Small intestine (tissue), 7 donors: ENCODE data around the gene ANKS1B. TPM values are rescaled to one million over a fixed set of nuclear protein-coding genes. Genes with fewer than 3 reads are reported as not detected.

Experiments
- DNase-seq, 2 donors: peaks; one replicate each; pipeline versions ENCODE4 v3.0.0 to v3.0.0-alpha.2; 2013
- FAIRE-seq: peaks from 2 replicates; lab custom pipeline; 2012; peaks lifted over from hg19 to GRCh38; lab: Jason Lieb, UNC
- H3K27ac ChIP-seq, 3 donors: one replicate each; pipeline ENCODE4 v1.5.1; 2013; ENCODE audit warnings: low read length in 2 of 3, mild to moderate bottlenecking in 2 of 3, control low read depth in 1 of 3, inconsistent platforms in 1 of 3, low read depth in 1 of 3, moderate library complexity in 1 of 3
- H3K27me3 ChIP-seq, 3 donors: one replicate each; pipeline ENCODE4 v1.6.1; 2013; ENCODE audit warnings: low read length in 3 of 3, inconsistent platforms in 1 of 3; ENCODE audit not compliant: control insufficient read depth in 3 of 3, insufficient read depth in 3 of 3
- H3K36me3 ChIP-seq, 3 donors: one replicate each; pipeline ENCODE4 v1.6.1; 2013; ENCODE audit warnings: low read length in 3 of 3, inconsistent platforms in 1 of 3, low read depth in 1 of 3, mild to moderate bottlenecking in 1 of 3, moderate library complexity in 1 of 3; ENCODE audit not compliant: control insufficient read depth in 3 of 3, insufficient read depth in 2 of 3
- H3K4me1 ChIP-seq, 3 donors: one replicate each; pipeline ENCODE4 v1.6.1; 2013; ENCODE audit warnings: low read length in 2 of 3, inconsistent platforms in 1 of 3, low read depth in 1 of 3, mild to moderate bottlenecking in 1 of 3, moderate library complexity in 1 of 3; ENCODE audit not compliant: control insufficient read depth in 3 of 3, insufficient read depth in 2 of 3
- H3K4me3 ChIP-seq, 3 donors: one replicate each; pipeline ENCODE4 v1.5.1; 2013; ENCODE audit warnings: low read length in 3 of 3, control low read depth in 1 of 3, inconsistent platforms in 1 of 3, low read depth in 1 of 3, mild to moderate bottlenecking in 1 of 3, moderate library complexity in 1 of 3
- H3K9me3 ChIP-seq, 2 donors: one replicate each; pipeline ENCODE4 v1.6.1; 2013; ENCODE audit warnings: low read depth in 1 of 2, low read length in 1 of 2; ENCODE audit not compliant: control insufficient read depth in 2 of 2, insufficient read depth in 1 of 2
- WGBS, 3 donors: extraction: QIAGEN DNeasy Blood & Tissue Kit; methylation state at CpG; one replicate each; pipeline ENCODE4 v1.1.7; 2013; 5-methylcytosine and 5-hydroxymethylcytosine counted together
- polyA plus RNA-seq, 4 donors: library from polyadenylated mRNA; stranded (reverse) in 3 of 4; unstranded in 1 of 4; fragments of 200-250 nt in 3 of 4; fragments of 120-200 nt in 1 of 4; gene quantifications; one replicate each; pipeline versions ENCODE4 v1.2.1 to v1.2.3, GENCODE V29; 2013
- donor health status: healthy with polysubstance abuse.
- donor health status: control.
- donor health status: control.
- donor health status: Bipolar disorder and iron deficiency.
- donor health status: healthy.

The ANKS1B gene
- polyA plus RNA-seq, 4 donors: 0.44 to 0.72 TPM; not detected in 2

DNA sequence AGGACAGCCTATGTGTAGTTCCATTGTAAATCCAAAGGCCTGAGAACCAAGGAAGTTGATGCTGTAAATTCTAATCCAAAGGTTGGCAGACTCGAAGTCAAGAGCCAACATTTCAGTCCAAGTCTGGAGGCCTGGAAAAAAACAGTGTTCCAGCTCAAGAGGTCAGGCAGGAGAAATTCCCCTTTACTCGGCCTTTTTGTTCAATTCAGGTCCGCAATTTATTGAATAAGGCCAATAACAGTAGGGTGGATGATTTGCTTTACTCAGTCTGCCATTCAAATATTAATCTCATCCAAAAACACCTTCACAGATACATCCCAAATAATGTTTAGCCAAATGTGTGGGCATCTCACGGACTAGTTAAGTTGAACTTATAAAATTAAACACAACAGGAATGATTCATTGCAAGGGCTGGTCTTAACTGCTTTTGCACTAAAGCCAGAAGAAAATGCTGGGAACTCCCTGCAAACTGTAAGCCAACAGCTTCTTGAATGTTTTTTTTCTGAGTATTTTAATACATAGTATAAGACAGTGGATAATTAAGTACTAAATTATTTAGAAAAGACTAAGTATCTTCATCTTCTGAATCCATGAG lies 534.6 kb downstream of the ANKS1B start:
- no peak for DNase-seq

GRCh38 chr12:99444859-99445316 lies 539.8 kb downstream of the ANKS1B start:
- Histone ChIP-seq H3K36me3 (no peaks in the 10 kb centered on the region), H3K9me3 (peaks cover 0 to 2% of the 10 kb centered on the region in 2 donors), H3K27ac (no peak overlapping the region), H3K27me3 (no peaks in the 10 kb centered on the region), H3K4me3 (no peak overlapping the region), H3K4me1 (no peaks in the 10 kb centered on the region)
- DNase-seq (no peak), FAIRE-seq (no peak)

More for the DNA sequence above, 534.6 kb downstream of the ANKS1B start:
- Histone ChIP-seq H3K9me3 (peaks cover 0 to 4% of the 10 kb centered on the region in 2 donors), H3K27me3 (no peaks in the 10 kb centered on the region), H3K36me3 (no peaks in the 10 kb centered on the region), H3K4me3 (no peak overlapping the region), H3K4me1 (no peaks in the 10 kb centered on the region), H3K27ac (no peak overlapping the region)
- FAIRE-seq: no peak
- WGBS, 3 donors: 68 to 74% (median 71%) methylated on average over 4 of the region's 4 CpGs

GRCh38 chr12:99442758-99443157 lies 542.0 kb downstream of the ANKS1B start:
- Histone ChIP-seq H3K27ac (no peak overlapping the region), H3K4me1 (no peaks in the 10 kb centered on the region), H3K4me3 (no peak overlapping the region), H3K27me3 (no peaks in the 10 kb centered on the region), H3K9me3 (peaks cover 0 to 2% of the 10 kb centered on the region in 2 donors), H3K36me3 (no peaks in the 10 kb centered on the region)
- FAIRE-seq (no peak), DNase-seq (no peak)
- WGBS, 3 donors: 32 to 54% (median 41%) methylated on average over 3 of the region's 3 CpGs

- Histone ChIP-seq H3K4me1 (no peaks in the 10 kb centered on the region), H3K36me3 (no peaks in the 10 kb centered on the region), H3K27ac (no peak overlapping the region), H3K27me3 (no peaks in the 10 kb centered on the region), H3K4me3 (no peak overlapping the region), H3K9me3 (no peaks in the 10 kb centered on the region)
- DNase-seq (no peak), FAIRE-seq (no peak)
- WGBS, 3 donors: 88 to 96% (median 95%) methylated on average over 1 of the region's 1 CpG
These were observed 545.3 kb downstream of the ANKS1B start for GRCh38 chr12:99439399-99439798.

DNA sequence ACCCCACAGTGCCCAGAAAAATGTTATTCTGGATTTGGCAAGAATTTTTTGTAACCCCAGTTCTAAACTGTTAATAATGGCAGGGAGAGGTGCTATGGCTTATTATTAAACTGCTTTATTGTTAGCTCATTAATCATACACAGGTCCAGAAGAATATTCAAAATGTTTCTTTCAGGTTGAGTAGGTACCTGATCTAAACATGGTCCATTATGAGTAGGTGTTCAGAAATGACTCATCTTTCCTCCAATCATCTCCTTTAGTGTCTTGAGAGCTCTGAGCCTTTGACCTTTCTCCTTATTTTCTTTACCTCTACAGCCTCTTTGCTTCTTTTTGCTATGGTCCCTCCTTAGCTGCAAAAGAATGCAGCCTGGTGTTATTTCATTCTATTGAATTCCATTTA lies 548.2 kb downstream of the ANKS1B start:
- no peaks in the 10 kb centered on the region for H3K36me3 ChIP-seq
- no peaks in the 10 kb centered on the region for H3K27me3 ChIP-seq
- H3K27ac ChIP-seq: no peak overlapping the region
- H3K9me3 ChIP-seq: no peaks in the 10 kb centered on the region
- no peak overlapping the region for H3K4me3 ChIP-seq
- FAIRE-seq (no peak), DNase-seq (no peak)
- no peaks in the 10 kb centered on the region for H3K4me1 ChIP-seq

DNA sequence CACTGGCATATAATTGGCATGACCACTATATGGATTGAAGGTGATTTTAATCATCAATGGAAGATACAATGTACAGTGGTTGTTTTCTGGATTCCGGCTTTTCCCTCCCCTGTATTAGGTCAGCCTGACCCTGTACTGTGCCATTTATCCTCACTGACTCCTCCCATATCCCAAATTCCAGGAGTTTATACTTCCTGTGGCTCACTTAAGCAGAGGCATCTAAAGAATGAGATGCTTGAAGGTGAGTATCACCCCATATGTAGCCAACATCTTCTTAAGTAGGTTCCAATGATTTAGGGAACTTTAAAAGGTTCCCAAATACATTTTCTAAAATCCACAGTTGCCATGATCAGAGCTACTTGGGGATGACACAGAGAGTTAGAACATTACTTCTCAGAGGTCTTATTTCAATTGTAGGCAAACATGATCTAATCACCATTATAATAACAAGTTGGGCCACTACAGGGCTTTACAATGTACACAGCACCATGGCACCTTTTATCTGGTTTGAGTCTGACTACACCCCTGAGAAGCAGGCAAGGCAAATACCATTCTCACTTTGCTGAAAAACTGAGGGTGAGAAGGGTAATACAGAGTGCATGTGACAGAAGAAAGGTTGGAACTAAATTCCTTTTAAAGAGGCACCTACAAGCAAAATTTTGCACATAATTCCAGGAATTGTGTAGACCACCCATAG lies 549.5 kb downstream of the ANKS1B start:
- Histone ChIP-seq H3K9me3 (no peaks in the 10 kb centered on the region), H3K27ac (no peak overlapping the region), H3K4me1 (no peaks in the 10 kb centered on the region), H3K36me3 (no peaks in the 10 kb centered on the region), H3K4me3 (no peak overlapping the region), H3K27me3 (no peaks in the 10 kb centered on the region)
- no peak for DNase-seq
- no peak for FAIRE-seq
- 41 to 80% (median 44%) methylated on average over 1 of the region's 1 CpG for WGBS, 3 donors

GRCh38 chr12:99433155-99433554 lies 551.6 kb downstream of the ANKS1B start:
- FAIRE-seq (no peak), DNase-seq (no peak)
- 96 to 98% (median 97%) methylated on average over 1 of the region's 1 CpG for WGBS, 3 donors

GRCh38 chr12:99431203-99431602 lies 553.5 kb downstream of the ANKS1B start:
- Histone ChIP-seq H3K27me3 (no peaks in the 10 kb centered on the region), H3K4me3 (no peak overlapping the region), H3K36me3 (no peaks in the 10 kb centered on the region), H3K4me1 (no peaks in the 10 kb centered on the region), H3K27ac (no peak overlapping the region), H3K9me3 (no peaks in the 10 kb centered on the region)
- DNase-seq (no peak), FAIRE-seq (no peak)
- WGBS, 3 donors: 52 to 74% (median 70%) methylated on average over 2 of the region's 2 CpGs

More at GRCh38 chr12:99433155-99433554, 551.6 kb downstream of the ANKS1B start:
- no peaks in the 10 kb centered on the region for H3K27me3 ChIP-seq
- no peaks in the 10 kb centered on the region for H3K36me3 ChIP-seq
- H3K9me3 ChIP-seq: no peaks in the 10 kb centered on the region
- H3K4me3 ChIP-seq: no peak overlapping the region
- no peak overlapping the region for H3K27ac ChIP-seq
- no peaks in the 10 kb centered on the region for H3K4me1 ChIP-seq
